H9 (cell line): Measurements from ENCODE around the gene ORM2. TPM values are rescaled to one million over a fixed set of nuclear protein-coding genes. Genes with fewer than 3 reads are reported as not detected.

Source experiments
- DNase-seq: peaks from one replicate; pipeline ENCODE4 v3.0.0-alpha.2; 2017
- H2AFZ ChIP-seq: one replicate; pipeline ENCODE4 v1.6.1; 2013; ENCODE audit warnings: mild to moderate bottlenecking, low read length, control low read depth, moderate library complexity
- H2AK5ac ChIP-seq: 2 replicates; pipeline ENCODE4 v1.6.1; 2013; ENCODE audit warnings: low read length, control low read depth, mixed read lengths; ENCODE audit not compliant: insufficient read length
- H2BK120ac ChIP-seq: one replicate; pipeline ENCODE4 v1.6.1; 2013; ENCODE audit warnings: low read depth, mild to moderate bottlenecking, low read length, control low read depth, inconsistent platforms; ENCODE audit not compliant: poor library complexity, severe bottlenecking
- H2BK12ac ChIP-seq: 2 replicates; pipeline ENCODE4 v1.6.1; 2013; ENCODE audit warnings: low read length, control low read depth, mixed read lengths, low read depth; ENCODE audit not compliant: insufficient read length
- H2BK15ac ChIP-seq: 2 replicates; pipeline ENCODE4 v1.6.1; 2013; ENCODE audit warnings: low read depth, low read length, control low read depth
- H2BK20ac ChIP-seq: one replicate; pipeline ENCODE4 v1.6.1; 2013; ENCODE audit warnings: low read depth, mild to moderate bottlenecking, low read length, control low read depth, inconsistent platforms; ENCODE audit not compliant: poor library complexity, severe bottlenecking
- H2BK5ac ChIP-seq: 2 replicates; pipeline ENCODE4 v1.6.1; 2013; ENCODE audit warnings: low read length, control low read depth, mixed read lengths; ENCODE audit not compliant: insufficient read length
- H3K14ac ChIP-seq: 2 replicates; pipeline ENCODE4 v1.6.1; 2013; ENCODE audit warnings: low read length, control low read depth; ENCODE audit not compliant: insufficient read depth
- H3K18ac ChIP-seq: 2 replicates; pipeline ENCODE4 v1.6.1; 2013; ENCODE audit warnings: low read depth, mild to moderate bottlenecking, mixed read lengths, low read length, control low read depth; ENCODE audit not compliant: insufficient read length
- H3K23ac ChIP-seq: 2 replicates; pipeline ENCODE4 v1.6.1; 2013; ENCODE audit warnings: low read length, control low read depth, mixed read lengths, low read depth; ENCODE audit not compliant: insufficient read length
- H3K23me2 ChIP-seq: 2 replicates; pipeline ENCODE4 v1.6.1; 2013; ENCODE audit warnings: low read depth, mild to moderate bottlenecking, mixed read lengths, low read length, control low read depth; ENCODE audit not compliant: insufficient read length, poor library complexity, severe bottlenecking
- H3K27ac ChIP-seq: 2 replicates; pipeline ENCODE4 v1.5.1; 2013; ENCODE audit warnings: low read length, control low read depth, mixed read lengths, low read depth; ENCODE audit not compliant: insufficient read length
- H3K27me3 ChIP-seq: 2 replicates; pipeline ENCODE4 v1.6.1; 2013; ENCODE audit warnings: low read length, control low read depth, inconsistent platforms; ENCODE audit not compliant: insufficient read depth
- H3K4ac ChIP-seq: 2 replicates; pipeline ENCODE4 v1.6.1; 2013; ENCODE audit warnings: low read depth, mild to moderate bottlenecking, control low read depth, inconsistent platforms, low read length, moderate library complexity
- H3K4me1 ChIP-seq: 2 replicates; pipeline ENCODE4 v1.6.1; 2013; ENCODE audit warnings: low read length, control low read depth, inconsistent platforms; ENCODE audit not compliant: insufficient read depth
- H3K4me2 ChIP-seq: 2 replicates; pipeline ENCODE4 v1.6.1; 2013; ENCODE audit warnings: low read length, control low read depth, mixed read lengths; ENCODE audit not compliant: insufficient read length, insufficient read depth
- H3K56ac ChIP-seq: 2 replicates; pipeline ENCODE4 v1.6.1; 2013; ENCODE audit warnings: low read depth, mild to moderate bottlenecking, mixed read lengths, low read length, control low read depth; ENCODE audit not compliant: insufficient read length
- H3K79me1 ChIP-seq: 2 replicates; pipeline ENCODE4 v1.6.1; 2013; ENCODE audit warnings: low read depth, mild to moderate bottlenecking, moderate library complexity, low read length, control low read depth, inconsistent platforms; ENCODE audit not compliant: insufficient read depth, poor library complexity, severe bottlenecking
- H3K79me2 ChIP-seq: 2 replicates; pipeline ENCODE4 v1.6.1; 2013; ENCODE audit warnings: low read length, control low read depth, inconsistent platforms; ENCODE audit not compliant: insufficient read depth
- H3K9ac ChIP-seq: 2 replicates; pipeline ENCODE4 v1.6.1; 2013; ENCODE audit warnings: low read length, control low read depth, mixed read lengths; ENCODE audit not compliant: insufficient read length; ENCODE audit errors: extremely low read depth
- H3K9me3 ChIP-seq: one replicate; pipeline ENCODE4 v1.6.1; 2013; ENCODE audit warnings: low read depth, low read length, inconsistent platforms; ENCODE audit not compliant: control insufficient read depth
- H3T11ph ChIP-seq: one replicate; pipeline ENCODE4 v1.6.1; 2013; ENCODE audit warnings: mild to moderate bottlenecking, low read length, control low read depth, inconsistent platforms
- H4K20me1 ChIP-seq: one replicate; pipeline ENCODE4 v1.6.1; 2013; ENCODE audit not compliant: control insufficient read depth, insufficient read length, insufficient read depth
- H4K5ac ChIP-seq: 2 replicates; pipeline ENCODE4 v1.6.1; 2013; ENCODE audit warnings: low read depth, mild to moderate bottlenecking, mixed read lengths, low read length, control low read depth; ENCODE audit not compliant: insufficient read length
- H4K8ac ChIP-seq: replicated peaks from 2 replicates; pipeline ENCODE4 v1.6.1; 2013; ENCODE audit warnings: low read length, control low read depth, mixed read lengths, low read depth; ENCODE audit not compliant: insufficient read length
- H4K91ac ChIP-seq: 2 replicates; pipeline ENCODE4 v1.6.1; 2013; ENCODE audit warnings: low read depth, mild to moderate bottlenecking, moderate library complexity, mixed read lengths, low read length, control low read depth; ENCODE audit not compliant: insufficient read length
- H3K27ac Mint-ChIP-seq, 3 experiments: 2 replicates in 2 of 3; 3 replicates in 1 of 3; pipeline ENCODE4 v1.8.0; 2020 to 2021; ENCODE audit warnings: mixed read lengths in 3 of 3, mild to moderate bottlenecking in 1 of 3, moderate library complexity in 1 of 3
- H3K27me3 Mint-ChIP-seq: 2 replicates; pipeline ENCODE4 v1.8.0; 2021; ENCODE audit warnings: low read depth, mild to moderate bottlenecking, moderate library complexity, mixed read lengths
- H3K36me3 Mint-ChIP-seq, 3 experiments: 2 replicates in 2 of 3; 3 replicates in 1 of 3; pipeline ENCODE4 v1.8.0; 2020 to 2021; ENCODE audit warnings: low read depth in 3 of 3, mixed read lengths in 3 of 3; ENCODE audit not compliant: insufficient read depth in 1 of 3
- H3K4me1 Mint-ChIP-seq, 2 experiments: 2 replicates each; pipeline ENCODE4 v1.8.0; 2020; ENCODE audit warnings: mixed read lengths in 2 of 2
- H3K4me3 Mint-ChIP-seq, 2 experiments: 2 replicates in 1 of 2; 3 replicates in 1 of 2; pipeline ENCODE4 v1.8.0; 2020 to 2021; ENCODE audit warnings: mild to moderate bottlenecking in 2 of 2, mixed read lengths in 2 of 2, moderate library complexity in 1 of 2
- H3K9me3 Mint-ChIP-seq, 2 experiments: 2 replicates in 1 of 2; 3 replicates in 1 of 2; pipeline ENCODE4 v1.8.0; 2020; ENCODE audit warnings: mild to moderate bottlenecking in 2 of 2, mixed read lengths in 2 of 2, moderate library complexity in 1 of 2
- CTCF ChIP-seq: fragments of 200-600 bp; sonication (generic); conservative IDR thresholded peaks from 3 replicates; pipeline ENCODE4 v1.8.0; 2021; ENCODE audit warnings: antibody characterized with exemption, mild to moderate bottlenecking
- WGBS: extraction: QIAGEN DNeasy Blood & Tissue Kit; methylation state at CpG from one replicate; pipeline ENCODE4 v1.1.7; 2013; ENCODE audit warnings: missing lambda C conversion rate, low lambda C conversion rate, mixed read lengths; ENCODE audit not compliant: insufficient read length; ENCODE audit errors: extremely low coverage; 5-methylcytosine and 5-hydroxymethylcytosine counted together
- total RNA-seq: library from RNA; stranded (reverse); gene quantifications from 2 replicates; pipeline ENCODE4 v1.2.1, GENCODE V29; 2021

Gene ORM2
- total RNA-seq, 1 experiment from 2014 or later: 1.2 TPM

- WGBS: no CpG with 5 or more reads among the region's 15 CpGs
These were observed 27.7 kb upstream of the ORM2 start for GRCh38 chr9:114301798-114302565.

More at GRCh38 chr9:114301798-114302565, 27.7 kb upstream of the ORM2 start:
- Histone ChIP-seq H4K5ac (no peak overlapping the region), H3K9me3 (no peaks in the 10 kb centered on the region), H2BK12ac (no peak overlapping the region), H3K79me2 (no peaks in the 10 kb centered on the region), H3K27me3 (no peaks in the 10 kb centered on the region), H3K14ac (no peak overlapping the region), H2BK15ac (no peak overlapping the region), H3K27ac (no peak overlapping the region), H2BK120ac (no peak overlapping the region), H3K9ac (no peak overlapping the region), H4K20me1 (no peaks in the 10 kb centered on the region), H3K4me2 (no peak overlapping the region), H3K23ac (no peak overlapping the region), H3T11ph (no peak overlapping the region), H3K79me1 (no peaks in the 10 kb centered on the region), H4K8ac (no peak overlapping the region), H2BK5ac (no peak overlapping the region), H2BK20ac (no peak overlapping the region), H3K4me1 (no peaks in the 10 kb centered on the region), H3K23me2 (no peaks in the 10 kb centered on the region), H2AFZ (no peak overlapping the region), H4K91ac (no peak overlapping the region), H3K56ac (no peak overlapping the region), H3K18ac (no peak overlapping the region), H2AK5ac (no peak overlapping the region), H3K4ac (no peak overlapping the region)
- Mint-ChIP-seq H3K4me1 (peaks cover 4 to 7% of the 10 kb centered on the region in 2 experiments; a peak in 2 of 4 replicates), H3K27ac (no peak overlapping the region; a peak in 1 of 7 replicates), H3K9me3 (no peaks in the 10 kb centered on the region), H3K36me3 (peaks cover 0 to 7% (median 2%) of the 10 kb centered on the region in 3 experiments; a peak in 3 of 7 replicates), H3K27me3 (no peaks in the 10 kb centered on the region), H3K4me3 (no peak overlapping the region)
- DNase-seq: no peak
- TF ChIP-seq CTCF: no peak
